HG02763 (cell line): ENCODE data around the gene SLC24A3.

Experiments
- ATAC-seq: cut with Tn5 transposase; IDR thresholded peaks from one replicate; pipeline ENCODE4 v1.9.1; 2021; ENCODE audit warnings: mild to moderate bottlenecking, moderate library complexity; ENCODE audit not compliant: unreplicated experiment

Gene SLC24A3

DNA sequence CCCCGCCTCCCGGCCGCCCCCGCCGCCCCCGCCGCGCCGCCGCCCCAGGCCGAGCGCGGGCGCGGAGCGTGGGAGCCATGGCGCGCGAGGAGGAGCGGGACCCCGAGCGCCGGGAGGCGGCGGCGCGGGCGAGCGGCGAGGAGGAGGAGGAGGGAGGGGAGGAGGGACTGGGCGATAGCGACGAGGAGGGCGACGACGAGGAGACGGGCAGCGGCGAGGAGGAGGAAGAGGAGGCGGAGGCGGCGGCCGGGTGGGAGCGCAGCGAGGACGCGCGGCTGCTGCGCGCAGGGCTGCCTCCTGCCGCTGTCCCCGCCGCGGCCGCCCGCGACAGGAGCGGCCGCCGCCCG lies at the start of gene SLC24A3:
Gene SLC24A3, plus strand, starts transcription at position 174 of the 347 bp plus-strand sequence.
- ATAC-seq: no peak

DNA sequence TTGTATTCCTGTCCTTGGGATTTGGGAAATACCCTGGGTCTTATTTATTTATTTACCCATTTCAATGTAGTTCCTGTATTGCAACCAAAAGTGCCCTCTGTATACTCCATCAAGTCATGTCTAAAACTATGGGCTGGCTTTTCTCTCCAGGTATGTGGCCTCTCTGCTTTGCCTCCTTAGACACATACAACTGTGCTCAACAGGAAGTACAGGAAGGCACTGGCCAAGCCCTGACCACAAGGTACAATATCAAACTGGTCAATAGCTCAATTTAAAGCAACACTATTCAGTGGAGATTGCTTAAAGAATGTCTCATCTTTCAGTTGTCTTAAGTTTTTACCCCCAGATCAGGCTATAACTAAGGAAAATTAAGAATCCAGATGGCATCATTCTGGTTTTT lies 42.3 kb upstream of the SLC24A3 start:
- no peak for ATAC-seq

DNA sequence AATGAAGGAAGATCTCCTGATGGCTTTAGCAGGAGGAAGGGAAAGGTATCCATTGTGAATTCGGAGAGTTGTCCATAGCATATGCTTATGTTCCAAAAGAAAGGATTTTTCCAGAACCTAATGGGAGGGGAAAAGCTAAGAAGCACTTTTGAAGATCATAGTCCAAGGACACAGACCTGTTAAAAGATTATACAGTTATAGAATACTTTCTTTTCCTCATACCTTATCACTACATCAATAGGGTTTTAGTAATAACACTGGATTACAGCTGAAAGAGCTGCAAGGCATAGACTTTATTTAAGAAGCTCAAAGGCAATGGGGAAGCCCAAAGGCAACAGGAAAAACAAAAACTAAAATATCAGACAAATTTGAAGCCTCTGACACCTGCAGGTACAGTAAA lies 39.8 kb upstream of the SLC24A3 start:
- no peak for ATAC-seq

DNA sequence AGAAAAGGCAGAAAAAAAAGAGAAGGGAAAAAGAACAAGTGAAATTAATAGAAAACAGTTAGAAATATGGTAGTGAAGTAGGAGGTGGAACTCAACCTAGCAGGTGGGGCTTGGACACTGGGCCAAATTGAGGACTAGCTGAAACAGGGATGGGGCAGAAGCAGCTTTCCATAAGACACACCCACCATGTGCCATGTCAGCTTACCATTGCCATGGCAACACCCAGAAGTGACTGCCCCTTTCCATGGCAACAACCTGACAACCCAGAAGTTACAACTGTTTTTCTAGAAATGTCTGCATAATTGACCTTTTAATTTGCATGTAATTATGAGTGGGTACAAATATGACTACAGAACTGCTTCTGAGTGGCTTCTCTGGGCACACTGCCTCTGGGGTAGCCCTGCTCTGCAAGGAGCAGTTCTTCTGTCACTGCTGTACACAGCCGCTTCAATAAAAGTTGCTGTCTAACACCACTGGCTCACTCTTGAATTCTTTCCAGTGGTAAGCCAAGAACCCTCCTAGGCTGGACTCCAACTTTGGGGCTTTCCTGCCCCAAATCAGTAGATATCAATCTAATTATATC lies 35.9 kb upstream of the SLC24A3 start:
- no peak for ATAC-seq

DNA sequence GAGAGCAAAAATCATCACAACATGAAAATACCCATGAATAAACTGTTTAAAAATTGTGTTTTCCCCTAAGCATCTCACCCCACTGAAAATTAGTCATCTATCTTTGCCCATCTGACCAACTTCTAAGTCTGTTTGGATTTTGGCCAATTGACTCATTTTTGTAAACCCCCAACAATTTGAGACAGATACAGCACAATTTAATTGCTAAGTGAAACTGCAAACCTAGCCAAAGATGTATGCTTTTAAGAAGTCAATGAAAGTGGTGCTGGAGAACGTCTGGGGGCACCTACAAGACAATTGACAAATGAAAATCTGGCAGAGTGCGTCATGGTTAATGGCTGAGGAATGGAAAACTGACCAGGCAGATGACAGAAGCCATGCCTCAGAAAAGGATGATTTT lies 30.9 kb upstream of the SLC24A3 start:
- no peak for ATAC-seq

DNA sequence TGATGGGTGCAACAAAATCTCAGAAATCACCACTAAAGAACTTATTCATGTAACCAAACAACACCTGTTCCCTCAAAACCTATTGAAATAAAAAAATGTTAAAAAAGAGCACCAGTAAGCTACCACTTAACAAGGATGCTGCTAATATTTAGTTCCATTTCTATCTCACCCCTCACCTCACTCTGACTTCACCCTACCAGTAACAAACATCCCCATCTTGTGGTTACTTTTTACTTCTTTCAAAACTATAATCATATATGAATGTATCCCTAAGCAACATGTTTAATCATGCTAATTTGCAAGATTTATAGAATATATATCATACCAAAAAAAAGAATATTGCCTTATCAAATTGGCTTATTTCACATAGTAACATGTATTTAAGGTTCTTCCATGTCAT lies 27.4 kb upstream of the SLC24A3 start:
- ATAC-seq: no peak

GRCh38 chr20:19193349-19193748 lies 19.1 kb upstream of the SLC24A3 start:
- no peak for ATAC-seq

- ATAC-seq: no peak
Measured at GRCh38 chr20:19205981-19206396, 6.5 kb upstream of the SLC24A3 start.

DNA sequence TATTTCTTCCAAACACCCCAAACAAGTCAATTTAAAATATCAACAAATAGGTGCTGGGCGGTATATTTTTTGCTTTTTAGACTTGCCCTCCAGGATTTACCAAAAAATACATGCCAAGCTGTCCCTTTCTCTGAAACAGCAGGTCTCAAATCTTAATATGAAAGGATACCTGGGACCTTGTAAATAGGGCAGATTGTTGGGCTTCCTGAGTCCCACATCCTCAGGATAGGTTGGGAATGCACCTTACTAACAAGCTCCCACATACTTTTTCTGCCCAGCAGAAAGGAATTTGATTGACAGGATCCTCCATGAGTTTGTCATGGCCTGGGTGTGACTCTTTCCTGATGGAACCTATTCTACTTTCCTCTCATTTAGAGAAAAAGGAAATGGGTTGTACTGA lies 4.9 kb upstream of the SLC24A3 start:
- no peak for ATAC-seq

- ATAC-seq: no peak
Measured at GRCh38 chr20:19210391-19211155, 1.9 kb upstream of the SLC24A3 start.

DNA sequence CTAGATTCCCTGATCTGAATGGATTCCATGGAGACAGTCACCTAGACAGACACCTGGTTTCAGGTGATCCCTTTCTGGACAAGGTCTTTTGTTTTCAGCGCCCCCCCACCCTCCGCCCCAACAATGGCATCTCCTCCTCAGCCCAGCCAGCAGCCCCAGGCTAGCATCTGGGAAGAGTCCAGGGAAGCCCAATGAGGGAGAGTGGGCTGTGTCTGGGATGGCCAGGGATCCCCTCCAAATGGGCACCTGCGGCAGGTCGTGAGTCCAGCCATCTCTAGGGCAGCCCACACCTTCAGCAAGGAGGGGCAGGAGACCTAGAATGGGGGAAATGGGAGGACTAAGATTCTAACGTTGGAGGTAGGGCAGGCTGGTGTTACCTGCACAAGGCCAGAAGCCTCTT lies 1.2 kb upstream of the SLC24A3 start:
- no peak for ATAC-seq

- ATAC-seq: no peak
Measured at GRCh38 chr20:19211661-19212468, 577 bp upstream of the SLC24A3 start.

DNA sequence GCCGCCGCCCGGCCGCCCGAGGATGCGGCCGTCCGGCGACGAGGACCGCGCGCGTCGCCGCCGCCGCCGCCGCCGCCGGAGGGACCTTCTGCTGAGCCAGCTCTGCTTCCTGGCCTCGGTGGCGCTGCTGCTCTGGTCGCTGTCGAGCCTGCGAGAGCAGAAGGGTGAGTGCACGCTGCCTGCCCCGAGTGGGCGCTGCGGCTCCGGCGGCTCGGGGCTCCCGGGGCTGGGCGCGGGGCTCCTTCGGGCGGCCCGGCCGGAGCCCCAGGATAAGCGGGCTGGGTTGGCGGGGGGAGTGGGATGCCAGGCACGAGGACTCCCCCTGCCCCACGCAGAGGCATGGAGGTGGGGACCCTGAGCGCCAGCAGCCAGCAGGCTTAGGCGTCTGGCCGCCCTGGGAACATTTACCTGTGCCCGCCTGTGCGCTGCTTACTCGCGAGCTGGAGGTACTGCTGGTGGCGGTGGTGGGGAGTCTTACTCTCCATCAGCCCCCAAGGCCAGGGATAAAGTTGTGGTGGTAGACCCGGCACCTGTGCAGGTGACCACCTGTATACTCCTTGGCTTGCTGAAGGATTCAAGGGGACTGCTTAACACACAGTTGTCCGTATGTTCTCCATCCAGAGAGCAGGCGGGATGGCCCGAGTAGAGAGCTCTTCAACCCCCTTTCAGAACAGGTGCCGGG lies 520 bp downstream of the SLC24A3 start:
- ATAC-seq: no peak

- ATAC-seq: no peak
Measured at GRCh38 chr20:19213946-19214490, 1.6 kb downstream of the SLC24A3 start.

- no peak for ATAC-seq
Measured at GRCh38 chr20:19218411-19218810, 6.0 kb downstream of the SLC24A3 start.

DNA sequence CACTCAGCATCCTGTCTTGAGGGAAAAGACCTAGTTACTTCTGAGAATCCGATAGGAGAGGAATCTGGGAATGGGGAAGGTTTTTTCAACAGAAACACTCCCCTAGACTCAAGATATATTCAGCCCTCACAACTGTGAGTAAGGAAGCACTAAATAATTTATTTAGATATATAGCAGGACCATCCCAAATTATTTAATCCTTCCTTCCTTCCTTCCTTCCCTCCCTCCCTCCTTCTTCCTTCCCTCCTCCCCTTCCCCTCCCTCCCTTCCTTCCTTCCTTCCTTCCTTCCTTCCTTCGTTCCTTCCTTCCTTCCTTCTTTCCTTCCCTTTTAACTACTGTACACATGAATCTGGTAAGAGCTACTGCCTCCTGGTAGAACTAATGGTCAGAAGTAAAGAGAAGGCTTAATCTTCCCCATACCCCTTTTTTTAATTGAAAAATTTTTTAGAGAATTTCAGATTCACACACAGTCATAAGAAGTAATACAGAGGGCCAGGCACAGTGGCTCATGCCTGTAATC lies 10.1 kb downstream of the SLC24A3 start:
- no peak for ATAC-seq

- ATAC-seq: no peak
Measured at GRCh38 chr20:19223640-19224039, 11.2 kb downstream of the SLC24A3 start.

DNA sequence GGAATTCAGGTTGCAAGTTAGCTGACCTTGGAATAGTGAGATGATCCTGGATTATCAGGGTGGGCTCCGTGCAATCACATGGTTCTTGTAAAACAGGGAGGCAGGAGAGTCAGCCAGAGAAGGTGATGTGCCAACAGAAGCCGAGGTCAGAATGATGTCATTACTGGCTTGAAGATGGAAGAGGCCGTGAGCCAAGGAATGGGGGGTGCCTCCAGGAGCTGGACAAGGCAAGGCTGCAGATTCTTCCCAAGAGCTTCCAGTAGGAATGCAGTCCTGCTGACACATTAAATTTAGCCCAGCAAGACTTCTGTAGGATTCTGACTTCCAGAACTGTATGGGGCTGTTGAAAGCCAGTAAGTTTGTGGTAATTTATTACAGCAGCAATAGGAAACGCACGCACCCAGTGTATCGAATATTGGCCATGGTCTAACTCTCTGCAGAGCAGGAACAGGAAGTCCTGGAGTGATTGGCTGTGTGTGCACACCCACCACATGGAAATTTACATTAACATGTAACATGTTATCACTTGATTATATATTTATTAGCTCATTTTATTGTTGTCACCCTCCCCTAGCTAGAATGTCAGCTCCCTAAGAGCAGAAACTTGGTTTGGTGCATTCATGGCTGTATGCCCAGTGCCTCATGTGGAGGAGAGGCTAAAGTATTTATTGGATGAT lies 19.1 kb downstream of the SLC24A3 start:
- ATAC-seq: no peak

- no peak for ATAC-seq
Measured at GRCh38 chr20:19232997-19233794, 20.8 kb downstream of the SLC24A3 start.
